ENCODE measurements around the gene NANOS3. TPM values are rescaled to one million over a fixed set of nuclear protein-coding genes. Genes with fewer than 3 reads are reported as not detected.

Gene NANOS3
- total and polyA plus RNA-seq, 9 of the 15 experiments (the other 6 are each of a cell fraction or from before 2014, with no cell fraction given) = not detected

GRCh38 chr19:13838435-13839129, 38.4 kb upstream of the NANOS3 start (continued):
- TF ChIP-seq MGA (IDR thresholded peaks at IDR 0.05) = no peak
- TF ChIP-seq SUPT5H (IDR thresholded peaks at IDR 0.05) = no peak
- TF ChIP-seq MCM7 (IDR thresholded peaks at IDR 0.05) = no peak
- TF ChIP-seq VEZF1 (CRISPR knock-in tag; IDR thresholded peaks at IDR 0.05) = no peak
- no peak; the same call in 1 of the 2 replicates for TF ChIP-seq POLR2H (tag; IDR thresholded peaks at IDR 0.05; ENCODE audit: low read depth)
- no peak for TF ChIP-seq ZNF507 (tag; conservative IDR thresholded peaks at IDR 0.05)
- no peak for TF ChIP-seq E4F1 (CRISPR knock-in tag; IDR thresholded peaks at IDR 0.05; ENCODE audit: borderline replicate concordance)
- no peak for TF ChIP-seq CBFA2T3 (IDR thresholded peaks at IDR 0.05)
- TF ChIP-seq ARID2 (IDR thresholded peaks at IDR 0.05) = no peak
- TF ChIP-seq JUNB (CRISPR knock-in tag; conservative IDR thresholded peaks at IDR 0.05) = no peak
- TF ChIP-seq HNRNPL (IDR thresholded peaks at IDR 0.05; ENCODE audit: low read depth, low read length) = no peak
- TF ChIP-seq RBM14 (IDR thresholded peaks at IDR 0.05; ENCODE audit: borderline replicate concordance, insufficient read depth, low read depth, low read length) = no peak
